Measurements from ENCODE around the gene DPEP3. TPM values are rescaled to one million over a fixed set of nuclear protein-coding genes. Genes with fewer than 3 reads are reported as not detected.

The DPEP3 gene
- total RNA-seq, 1 experiment from 2014 or later = 1.6 TPM

DNA sequence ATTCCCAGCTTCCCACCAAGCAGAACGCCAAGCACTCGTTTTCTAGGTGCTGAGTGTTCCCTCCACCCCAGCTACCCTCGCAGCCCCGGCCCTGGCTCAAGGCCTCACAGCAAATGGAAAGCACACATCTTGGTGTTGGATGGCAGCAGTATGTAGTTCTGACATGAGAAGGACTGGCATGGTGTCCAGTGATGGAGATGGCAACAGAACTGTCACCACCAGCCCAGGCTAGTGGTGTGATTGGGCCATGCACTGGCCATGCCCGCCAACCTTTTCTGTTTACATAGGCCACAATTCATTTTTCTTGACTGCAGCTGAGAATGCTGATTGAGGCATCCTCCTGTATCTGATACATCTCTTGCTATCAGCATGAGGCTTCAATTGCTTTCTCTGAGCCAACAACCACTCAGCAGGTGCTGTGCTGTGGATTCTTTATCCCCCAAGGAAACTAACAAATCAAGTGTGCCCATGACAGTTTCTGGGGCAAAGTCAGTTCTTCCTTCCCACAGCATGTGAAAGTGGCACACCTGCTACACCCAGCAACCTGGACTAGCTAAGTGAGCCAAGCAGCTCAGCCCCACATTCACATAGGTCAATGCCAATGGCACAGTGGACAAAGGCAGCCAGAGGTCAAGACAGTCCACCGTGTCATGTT lies 15.7 kb downstream of the DPEP3 start:
- Mint-ChIP-seq H3K27ac (peak overlapping the region; percentile 81), H3K4me3 (no peak overlapping the region), H3K9me3 (no peaks in the 10 kb centered on the region), H3K4me1 (peaks cover 41% of the 10 kb centered on the region), H3K27me3 (ENCODE audit: low read depth) (peaks cover 2% of the 10 kb centered on the region; the same call in 1 of the 2 replicates), H3K36me3 (peaks cover 36% of the 10 kb centered on the region)
- CTCF ChIA-PET = interaction anchor here (0.5 to 3.2 kb wide), 6 partner anchors 17 to 292 kb away, joined by 3 to 25 read pairs (median 6); partner anchors contain the start of gene LCAT
- no peak for DNase-seq (ENCODE audit: low spot score)
- no peak for ATAC-seq
- TF ChIP-seq NR3C1 (CRISPR knock-in tag; conservative IDR thresholded peaks at IDR 0.05; ENCODE audit: low read depth) (no peak), RELA (CRISPR knock-in tag; IDR thresholded peaks at IDR 0.05; ENCODE audit: borderline replicate concordance) (no peak), NR1H2 (CRISPR knock-in tag; IDR thresholded peaks at IDR 0.05) (no peak), ELF4 (CRISPR knock-in tag; IDR thresholded peaks at IDR 0.05; ENCODE audit: low read depth) (no peak), MXD4 (CRISPR knock-in tag; IDR thresholded peaks at IDR 0.05; ENCODE audit: borderline replicate concordance) (no peak), OVOL2 (CRISPR knock-in tag; IDR thresholded peaks at IDR 0.05; ENCODE audit: borderline replicate concordance) (no peak), ZNF232 (CRISPR knock-in tag; IDR thresholded peaks at IDR 0.05) (no peak)
- TF ChIP-seq, protein P1, sequence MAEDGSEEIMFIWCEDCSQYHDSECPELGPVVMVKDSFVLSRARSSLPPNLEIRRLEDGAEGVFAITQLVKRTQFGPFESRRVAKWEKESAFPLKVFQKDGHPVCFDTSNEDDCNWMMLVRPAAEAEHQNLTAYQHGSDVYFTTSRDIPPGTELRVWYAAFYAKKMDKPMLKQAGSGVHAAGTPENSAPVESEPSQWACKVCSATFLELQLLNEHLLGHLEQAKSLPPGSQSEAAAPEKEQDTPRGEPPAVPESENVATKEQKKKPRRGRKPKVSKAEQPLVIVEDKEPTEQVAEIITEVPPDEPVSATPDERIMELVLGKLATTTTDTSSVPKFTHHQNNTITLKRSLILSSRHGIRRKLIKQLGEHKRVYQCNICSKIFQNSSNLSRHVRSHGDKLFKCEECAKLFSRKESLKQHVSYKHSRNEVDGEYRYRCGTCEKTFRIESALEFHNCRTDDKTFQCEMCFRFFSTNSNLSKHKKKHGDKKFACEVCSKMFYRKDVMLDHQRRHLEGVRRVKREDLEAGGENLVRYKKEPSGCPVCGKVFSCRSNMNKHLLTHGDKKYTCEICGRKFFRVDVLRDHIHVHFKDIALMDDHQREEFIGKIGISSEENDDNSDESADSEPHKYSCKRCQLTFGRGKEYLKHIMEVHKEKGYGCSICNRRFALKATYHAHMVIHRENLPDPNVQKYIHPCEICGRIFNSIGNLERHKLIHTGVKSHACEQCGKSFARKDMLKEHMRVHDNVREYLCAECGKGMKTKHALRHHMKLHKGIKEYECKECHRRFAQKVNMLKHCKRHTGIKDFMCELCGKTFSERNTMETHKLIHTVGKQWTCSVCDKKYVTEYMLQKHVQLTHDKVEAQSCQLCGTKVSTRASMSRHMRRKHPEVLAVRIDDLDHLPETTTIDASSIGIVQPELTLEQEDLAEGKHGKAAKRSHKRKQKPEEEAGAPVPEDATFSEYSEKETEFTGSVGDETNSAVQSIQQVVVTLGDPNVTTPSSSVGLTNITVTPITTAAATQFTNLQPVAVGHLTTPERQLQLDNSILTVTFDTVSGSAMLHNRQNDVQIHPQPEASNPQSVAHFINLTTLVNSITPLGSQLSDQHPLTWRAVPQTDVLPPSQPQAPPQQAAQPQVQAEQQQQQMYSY (CRISPR knock-in tag; IDR thresholded peaks at IDR 0.05) = no peak
- TF ChIP-seq, protein P2, sequence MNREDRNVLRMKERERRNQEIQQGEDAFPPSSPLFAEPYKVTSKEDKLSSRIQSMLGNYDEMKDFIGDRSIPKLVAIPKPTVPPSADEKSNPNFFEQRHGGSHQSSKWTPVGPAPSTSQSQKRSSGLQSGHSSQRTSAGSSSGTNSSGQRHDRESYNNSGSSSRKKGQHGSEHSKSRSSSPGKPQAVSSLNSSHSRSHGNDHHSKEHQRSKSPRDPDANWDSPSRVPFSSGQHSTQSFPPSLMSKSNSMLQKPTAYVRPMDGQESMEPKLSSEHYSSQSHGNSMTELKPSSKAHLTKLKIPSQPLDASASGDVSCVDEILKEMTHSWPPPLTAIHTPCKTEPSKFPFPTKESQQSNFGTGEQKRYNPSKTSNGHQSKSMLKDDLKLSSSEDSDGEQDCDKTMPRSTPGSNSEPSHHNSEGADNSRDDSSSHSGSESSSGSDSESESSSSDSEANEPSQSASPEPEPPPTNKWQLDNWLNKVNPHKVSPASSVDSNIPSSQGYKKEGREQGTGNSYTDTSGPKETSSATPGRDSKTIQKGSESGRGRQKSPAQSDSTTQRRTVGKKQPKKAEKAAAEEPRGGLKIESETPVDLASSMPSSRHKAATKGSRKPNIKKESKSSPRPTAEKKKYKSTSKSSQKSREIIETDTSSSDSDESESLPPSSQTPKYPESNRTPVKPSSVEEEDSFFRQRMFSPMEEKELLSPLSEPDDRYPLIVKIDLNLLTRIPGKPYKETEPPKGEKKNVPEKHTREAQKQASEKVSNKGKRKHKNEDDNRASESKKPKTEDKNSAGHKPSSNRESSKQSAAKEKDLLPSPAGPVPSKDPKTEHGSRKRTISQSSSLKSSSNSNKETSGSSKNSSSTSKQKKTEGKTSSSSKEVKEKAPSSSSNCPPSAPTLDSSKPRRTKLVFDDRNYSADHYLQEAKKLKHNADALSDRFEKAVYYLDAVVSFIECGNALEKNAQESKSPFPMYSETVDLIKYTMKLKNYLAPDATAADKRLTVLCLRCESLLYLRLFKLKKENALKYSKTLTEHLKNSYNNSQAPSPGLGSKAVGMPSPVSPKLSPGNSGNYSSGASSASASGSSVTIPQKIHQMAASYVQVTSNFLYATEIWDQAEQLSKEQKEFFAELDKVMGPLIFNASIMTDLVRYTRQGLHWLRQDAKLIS (CRISPR knock-in tag; IDR thresholded peaks at IDR 0.05; ENCODE audit: borderline replicate concordance) = no peak
- TF ChIP-seq, protein P3, sequence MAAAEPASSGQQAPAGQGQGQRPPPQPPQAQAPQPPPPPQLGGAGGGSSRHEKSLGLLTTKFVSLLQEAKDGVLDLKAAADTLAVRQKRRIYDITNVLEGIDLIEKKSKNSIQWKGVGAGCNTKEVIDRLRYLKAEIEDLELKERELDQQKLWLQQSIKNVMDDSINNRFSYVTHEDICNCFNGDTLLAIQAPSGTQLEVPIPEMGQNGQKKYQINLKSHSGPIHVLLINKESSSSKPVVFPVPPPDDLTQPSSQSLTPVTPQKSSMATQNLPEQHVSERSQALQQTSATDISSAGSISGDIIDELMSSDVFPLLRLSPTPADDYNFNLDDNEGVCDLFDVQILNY (CRISPR knock-in tag; IDR thresholded peaks at IDR 0.05) = no peak
- TF ChIP-seq, protein P4, sequence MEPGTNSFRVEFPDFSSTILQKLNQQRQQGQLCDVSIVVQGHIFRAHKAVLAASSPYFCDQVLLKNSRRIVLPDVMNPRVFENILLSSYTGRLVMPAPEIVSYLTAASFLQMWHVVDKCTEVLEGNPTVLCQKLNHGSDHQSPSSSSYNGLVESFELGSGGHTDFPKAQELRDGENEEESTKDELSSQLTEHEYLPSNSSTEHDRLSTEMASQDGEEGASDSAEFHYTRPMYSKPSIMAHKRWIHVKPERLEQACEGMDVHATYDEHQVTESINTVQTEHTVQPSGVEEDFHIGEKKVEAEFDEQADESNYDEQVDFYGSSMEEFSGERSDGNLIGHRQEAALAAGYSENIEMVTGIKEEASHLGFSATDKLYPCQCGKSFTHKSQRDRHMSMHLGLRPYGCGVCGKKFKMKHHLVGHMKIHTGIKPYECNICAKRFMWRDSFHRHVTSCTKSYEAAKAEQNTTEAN (CRISPR knock-in tag; IDR thresholded peaks at IDR 0.05) = no peak
- TF ChIP-seq, protein P5, sequence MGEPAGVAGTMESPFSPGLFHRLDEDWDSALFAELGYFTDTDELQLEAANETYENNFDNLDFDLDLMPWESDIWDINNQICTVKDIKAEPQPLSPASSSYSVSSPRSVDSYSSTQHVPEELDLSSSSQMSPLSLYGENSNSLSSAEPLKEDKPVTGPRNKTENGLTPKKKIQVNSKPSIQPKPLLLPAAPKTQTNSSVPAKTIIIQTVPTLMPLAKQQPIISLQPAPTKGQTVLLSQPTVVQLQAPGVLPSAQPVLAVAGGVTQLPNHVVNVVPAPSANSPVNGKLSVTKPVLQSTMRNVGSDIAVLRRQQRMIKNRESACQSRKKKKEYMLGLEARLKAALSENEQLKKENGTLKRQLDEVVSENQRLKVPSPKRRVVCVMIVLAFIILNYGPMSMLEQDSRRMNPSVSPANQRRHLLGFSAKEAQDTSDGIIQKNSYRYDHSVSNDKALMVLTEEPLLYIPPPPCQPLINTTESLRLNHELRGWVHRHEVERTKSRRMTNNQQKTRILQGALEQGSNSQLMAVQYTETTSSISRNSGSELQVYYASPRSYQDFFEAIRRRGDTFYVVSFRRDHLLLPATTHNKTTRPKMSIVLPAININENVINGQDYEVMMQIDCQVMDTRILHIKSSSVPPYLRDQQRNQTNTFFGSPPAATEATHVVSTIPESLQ (CRISPR knock-in tag; IDR thresholded peaks at IDR 0.05) = no peak
- POLR2A ChIA-PET = no interaction called here

Measured in WTC11 (cell line).